Rectal smooth muscle tissue (tissue), 1 donor: ENCODE results near the gene RPTN.

Experiments
- H3K27ac ChIP-seq: one replicate; pipeline ENCODE4 v1.7.0; 2013; ENCODE audit warnings: low read depth, low read length, inconsistent platforms
- H3K27me3 ChIP-seq: one replicate; pipeline ENCODE4 v1.7.0; 2013; ENCODE audit warnings: low read length; ENCODE audit not compliant: control insufficient read depth, insufficient read depth
- H3K36me3 ChIP-seq: one replicate; pipeline ENCODE4 v1.7.0; 2013; ENCODE audit warnings: low read length; ENCODE audit not compliant: control insufficient read depth, insufficient read depth
- H3K4me1 ChIP-seq: one replicate; pipeline ENCODE4 v1.7.0; 2013; ENCODE audit warnings: low read length; ENCODE audit not compliant: control insufficient read depth, insufficient read depth
- H3K4me3 ChIP-seq: one replicate; pipeline ENCODE4 v1.7.0; 2013; ENCODE audit warnings: low read length
- H3K9ac ChIP-seq: one replicate; pipeline ENCODE4 v1.7.0; 2013; ENCODE audit warnings: low read length

Gene RPTN

DNA sequence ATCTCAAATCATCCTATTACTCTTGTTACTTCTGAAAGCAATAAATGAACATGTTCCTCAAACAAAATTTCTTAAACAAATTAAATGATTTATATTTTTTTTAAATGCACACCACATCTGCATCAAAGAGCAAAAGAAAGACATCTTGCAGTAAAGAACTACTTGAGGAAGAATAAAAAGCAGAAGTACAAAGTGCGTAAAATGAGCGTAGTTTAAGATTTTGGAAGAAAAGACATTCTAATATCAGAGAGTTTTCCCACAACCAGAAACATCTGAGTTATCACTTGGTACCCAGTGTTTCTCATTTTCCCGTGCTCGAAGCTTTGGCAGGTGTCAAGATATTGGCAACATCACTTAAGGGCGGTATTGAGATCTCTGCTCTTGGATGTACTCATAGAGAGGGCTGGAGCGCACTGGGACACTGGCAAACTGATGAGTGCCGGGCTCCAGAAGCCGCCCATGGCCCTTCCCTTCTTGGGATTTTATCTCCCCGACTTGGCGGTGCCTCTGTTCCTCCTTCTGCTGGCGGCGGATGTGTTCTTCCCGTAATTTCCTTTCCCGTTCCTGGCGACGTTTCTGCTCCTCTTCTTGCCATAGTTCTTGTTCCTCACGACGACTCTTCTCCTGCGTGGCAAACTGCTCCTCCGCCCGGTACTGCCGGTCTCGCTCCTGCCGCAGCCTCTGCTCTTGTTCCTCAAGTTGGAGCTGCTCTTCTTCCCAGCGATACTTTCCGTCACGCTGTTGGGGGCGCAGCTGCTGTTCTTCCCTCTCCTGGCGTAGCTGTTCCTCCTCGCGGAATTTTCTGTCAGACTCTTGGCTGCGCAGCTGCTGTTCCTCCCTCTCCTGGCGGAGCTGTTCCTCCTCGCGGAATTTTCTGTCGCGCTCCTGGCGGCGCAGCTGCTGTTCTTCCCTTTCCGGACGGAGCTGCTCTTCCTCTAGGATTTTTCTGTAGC, 51.7 kb downstream of the RPTN start:
- peaks cover 49% of the 10 kb centered on the region for H3K27me3 ChIP-seq
- H3K36me3 ChIP-seq: no peaks in the 10 kb centered on the region
- H3K27ac ChIP-seq: no peak overlapping the region
- peak overlapping the region; percentile 28 for H3K4me3 ChIP-seq
- no peak overlapping the region for H3K9ac ChIP-seq
- H3K4me1 ChIP-seq: peaks cover 15% of the 10 kb centered on the region

DNA sequence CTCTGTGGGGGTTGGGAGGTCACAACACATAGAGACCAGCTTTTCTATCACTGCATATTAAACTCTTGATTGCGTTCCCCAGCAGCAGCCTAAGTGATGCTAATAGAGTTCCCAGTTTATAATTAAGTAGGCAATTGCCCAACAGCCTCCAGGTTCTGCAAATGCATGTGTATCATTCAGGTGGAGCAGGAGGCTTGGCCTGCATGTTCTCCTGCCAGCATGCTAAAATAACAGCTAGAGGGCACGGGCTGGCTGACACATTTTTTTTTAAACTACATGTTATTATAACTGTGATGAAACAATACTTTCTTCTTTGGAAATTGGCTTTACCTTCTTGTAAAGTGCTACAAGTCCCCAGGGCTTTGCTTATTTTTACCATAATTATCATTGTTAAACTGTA, 54.2 kb downstream of the RPTN start:
- H3K9ac ChIP-seq: no peak overlapping the region
- H3K27ac ChIP-seq: no peak overlapping the region
- H3K27me3 ChIP-seq: peaks cover 30% of the 10 kb centered on the region
- H3K36me3 ChIP-seq: no peaks in the 10 kb centered on the region
- H3K4me3 ChIP-seq: no peak overlapping the region
- peaks cover 6% of the 10 kb centered on the region for H3K4me1 ChIP-seq
